GM04504 (cell line): ENCODE results near the gene CSNK1D.

Source experiments
- DNase-seq: peaks from one replicate; pipeline ENCODE4 v3.0.0-alpha.2; 2012; ENCODE audit warnings: low read depth

Gene CSNK1D

DNA sequence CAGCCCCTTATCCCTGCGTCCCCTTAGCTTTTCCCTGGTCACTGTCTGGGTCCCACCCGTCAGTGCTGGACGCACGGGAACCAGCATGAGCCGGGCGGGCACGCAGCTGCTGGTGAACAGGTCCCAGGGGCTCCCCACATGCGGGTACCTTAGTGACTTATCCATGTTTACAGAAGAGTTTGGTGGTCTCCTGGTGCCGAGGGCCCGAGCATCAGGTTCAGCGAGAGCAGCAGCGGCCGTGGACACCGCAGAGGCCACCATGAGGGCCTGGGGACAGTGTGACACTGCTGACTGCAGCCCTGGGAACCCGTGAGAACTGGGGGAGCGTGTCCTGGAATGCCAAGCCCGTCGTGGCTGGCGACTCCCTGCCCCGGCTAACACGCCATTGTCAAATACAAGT, 37.4 kb upstream of the CSNK1D start:
- no peak for DNase-seq

DNA sequence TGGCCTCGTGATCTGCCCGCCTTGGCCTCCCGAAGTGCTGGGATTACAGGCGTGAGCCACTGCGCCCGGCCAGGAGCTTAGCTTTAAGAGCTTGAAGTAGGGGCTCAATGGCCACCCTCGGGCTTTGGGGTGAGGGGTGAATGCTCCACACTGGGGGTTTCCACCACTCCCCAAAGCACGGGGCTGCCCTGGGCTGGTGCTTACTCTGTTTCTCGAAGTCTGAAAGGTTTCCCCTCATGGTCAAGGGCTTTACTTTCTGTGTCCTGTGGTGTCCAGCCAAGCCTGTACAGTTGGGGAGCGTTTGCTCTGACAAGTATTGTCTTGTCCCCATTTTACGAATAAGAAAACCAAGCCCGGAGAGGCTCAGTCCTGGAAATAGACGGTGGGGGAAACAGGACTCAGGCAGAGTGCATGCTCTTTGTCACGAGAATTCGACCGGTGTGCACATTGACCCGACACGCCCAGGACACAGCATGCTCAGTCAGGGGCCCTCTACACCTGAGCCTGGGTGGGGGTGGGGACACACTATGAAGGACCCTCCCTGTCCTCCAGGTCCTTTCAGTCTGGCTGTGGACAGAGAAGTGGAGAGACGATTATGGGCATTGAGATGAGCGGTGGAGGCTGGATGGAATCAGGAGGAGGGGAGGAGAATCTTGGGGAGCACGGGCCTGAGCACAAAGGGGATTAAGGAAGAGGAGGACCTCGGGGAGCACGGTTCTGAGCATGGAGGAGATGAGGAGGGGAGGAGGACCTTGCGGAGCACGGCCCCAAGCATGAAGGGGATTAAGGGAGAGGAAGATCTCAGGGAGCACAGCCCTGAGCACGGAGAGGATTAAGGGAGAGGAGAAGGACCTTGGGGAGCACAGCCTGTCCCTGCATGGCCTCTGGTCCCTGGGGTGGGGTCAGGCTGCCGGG, 36.4 kb upstream of the CSNK1D start:
- no peak for DNase-seq

DNA sequence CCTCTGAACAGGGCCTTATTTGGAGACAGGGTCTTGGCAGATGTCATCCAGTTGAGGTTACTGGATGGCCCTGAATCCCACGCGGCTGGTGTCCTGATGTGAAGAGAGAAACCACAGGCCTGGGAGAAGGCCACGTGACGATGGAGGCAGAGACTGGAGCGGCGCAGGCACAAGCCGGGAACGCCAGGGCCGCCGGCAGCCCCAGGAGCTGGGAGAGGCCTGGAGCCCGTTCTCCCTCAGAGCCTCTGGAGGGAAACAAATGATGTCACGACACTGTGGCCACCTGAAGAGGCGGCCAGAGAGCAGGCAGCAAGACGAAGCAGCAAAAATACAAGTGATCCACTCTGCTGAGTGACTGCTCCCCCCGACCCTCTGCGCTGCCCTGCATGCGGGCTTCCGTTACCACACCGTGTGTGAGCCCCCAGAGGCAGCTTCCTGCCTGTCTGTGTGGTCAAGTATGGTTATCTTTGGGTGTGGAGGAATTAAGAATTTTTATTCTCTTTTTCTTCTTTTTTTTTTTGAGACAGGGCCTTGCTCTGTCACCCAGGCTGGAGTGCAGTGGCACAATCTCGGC, 32.3 kb upstream of the CSNK1D start:
- no peak for DNase-seq

- no peak for DNase-seq
These were observed 31.6 kb upstream of the CSNK1D start for GRCh38 chr17:82304826-82305726.

GRCh38 chr17:82303944-82304808, 30.7 kb upstream of the CSNK1D start:
- DNase-seq = no peak

GRCh38 chr17:82302991-82303943, 29.8 kb upstream of the CSNK1D start:
- DNase-seq = no peak

GRCh38 chr17:82302568-82302963, 29.1 kb upstream of the CSNK1D start:
- no peak for DNase-seq

- DNase-seq = no peak
These were observed 28.5 kb upstream of the CSNK1D start for GRCh38 chr17:82301916-82302567.

- no peak for DNase-seq
These were observed 27.9 kb upstream of the CSNK1D start for GRCh38 chr17:82301300-82301915.

DNA sequence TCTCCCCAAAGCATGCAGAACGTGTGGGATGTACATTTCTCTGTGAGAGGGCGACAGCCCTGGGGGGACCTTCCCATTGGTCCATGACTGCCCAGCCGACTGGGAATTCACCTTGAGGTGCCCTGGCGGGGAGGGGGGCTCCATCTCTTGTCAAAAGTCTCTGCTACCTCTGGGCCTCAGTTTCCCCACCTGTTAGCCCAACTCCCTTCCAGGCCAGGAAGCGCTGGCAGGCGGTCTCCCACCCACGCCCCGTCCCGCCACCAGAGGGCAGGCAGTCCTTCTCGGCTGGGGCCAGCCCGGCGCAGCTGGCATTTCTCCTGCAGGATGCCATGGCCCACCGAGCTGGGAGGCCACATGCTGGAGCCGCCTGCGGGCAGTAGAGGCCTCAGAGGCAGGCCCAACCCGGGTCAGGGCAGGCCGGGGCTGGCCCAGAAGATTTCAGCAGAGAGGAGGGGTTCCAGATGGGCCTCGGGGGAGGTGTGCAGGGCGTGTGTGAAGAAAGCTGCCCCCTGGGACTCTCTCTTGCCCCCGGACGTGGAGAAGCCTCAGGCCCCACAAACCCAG, 27.3 kb upstream of the CSNK1D start:
- no peak for DNase-seq

DNA sequence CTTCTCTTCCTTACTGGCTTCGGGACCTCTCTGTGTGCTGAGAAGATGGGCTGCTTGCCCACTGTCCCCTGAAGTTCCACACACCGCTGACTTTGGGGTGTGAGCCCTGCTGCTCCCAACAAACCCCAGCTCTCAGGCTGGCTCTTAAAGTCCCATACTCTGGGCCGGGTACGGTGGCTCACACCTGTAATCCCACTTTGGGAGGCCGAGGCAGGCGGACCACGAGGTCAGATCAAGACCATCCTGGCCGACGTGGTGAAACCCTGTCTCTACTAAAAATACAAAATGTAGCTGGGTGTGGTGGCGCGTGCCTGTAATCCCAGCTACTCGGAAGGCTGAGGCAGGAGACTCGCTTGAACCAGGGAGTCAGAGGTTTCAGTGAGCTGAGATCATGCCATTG, 26.7 kb upstream of the CSNK1D start:
- no peak for DNase-seq

GRCh38 chr17:82299452-82299851, 26.0 kb upstream of the CSNK1D start:
- DNase-seq = no peak

- no peak for DNase-seq
These were observed 25.3 kb upstream of the CSNK1D start for GRCh38 chr17:82298538-82299421.

DNA sequence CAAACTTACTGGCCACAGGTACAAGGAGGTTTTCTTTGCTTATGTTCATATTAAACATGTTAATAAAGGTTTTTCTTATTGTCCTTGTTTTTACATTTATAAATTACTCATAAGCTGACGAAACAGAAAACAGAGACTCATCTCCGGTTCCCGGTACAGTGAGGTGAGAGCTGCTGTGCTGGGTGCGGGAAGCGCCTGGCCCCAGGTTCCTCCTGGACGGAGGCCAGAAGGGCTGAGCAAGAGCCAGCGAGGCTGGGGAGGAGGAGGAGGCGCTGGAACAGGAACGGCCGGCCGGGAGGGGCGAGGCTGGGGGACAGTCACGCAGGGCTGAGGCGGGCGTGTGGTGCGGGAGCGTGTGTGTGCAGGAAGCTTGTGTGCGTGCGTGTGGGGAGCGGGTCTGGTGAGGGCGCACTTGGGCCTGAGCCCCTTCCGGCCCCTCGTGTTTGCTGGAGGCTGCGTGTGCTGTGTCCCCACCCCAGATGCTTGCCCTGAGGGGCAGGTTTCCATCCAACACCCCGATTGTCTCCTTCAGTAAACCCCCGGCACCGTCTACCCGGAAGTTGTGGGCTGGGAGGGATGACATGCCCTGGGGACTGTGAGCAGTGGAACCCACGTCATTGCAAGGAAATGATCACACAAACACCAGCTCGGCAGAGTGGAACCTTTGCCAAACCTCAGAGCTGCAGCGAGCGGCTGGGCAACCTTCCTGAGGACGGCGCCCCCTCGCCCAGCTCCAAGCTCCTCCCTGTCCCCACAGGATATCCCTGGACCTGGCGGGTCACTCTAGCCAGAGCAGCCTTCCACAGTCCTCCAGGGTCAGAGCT, 24.4 kb upstream of the CSNK1D start:
- DNase-seq = peak; percentile 84

DNA sequence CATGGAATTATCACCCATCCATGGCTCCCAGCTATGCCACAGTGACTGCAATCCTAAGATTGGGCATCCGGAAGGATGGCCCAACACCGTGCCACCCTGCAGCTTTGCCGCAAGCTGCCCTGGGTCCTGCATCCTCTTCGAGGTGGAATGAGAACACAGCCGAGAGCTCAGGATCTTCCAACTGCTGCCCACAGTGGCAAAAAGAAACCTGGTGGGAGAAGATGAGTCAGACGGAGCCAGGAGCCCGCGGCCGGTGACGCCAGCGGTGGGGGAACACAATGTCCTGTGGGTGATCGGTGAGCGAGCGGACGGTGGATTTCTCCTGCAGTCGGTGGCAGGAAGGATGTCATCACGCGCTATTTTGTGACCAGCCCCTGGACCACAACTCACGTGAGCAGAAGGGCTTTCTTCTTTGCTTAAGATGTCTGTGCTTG, 23.8 kb upstream of the CSNK1D start:
- no peak for DNase-seq

GRCh38 chr17:82296511-82297279, 23.2 kb upstream of the CSNK1D start:
- no peak for DNase-seq

GRCh38 chr17:82295472-82295814, 21.9 kb upstream of the CSNK1D start:
- DNase-seq = no peak
